Stimulated activated CD4-positive, alpha-beta T cell treated with anti-CD3 and anti-CD28 coated beads, Interleukin-1b, Interleukin-23, amount 100 ng/mL, for 24 hours (primary cell): ENCODE data around the gene QRICH2.
A peak's percentile ranks its signal among the peaks of the same experiment; 100 is the strongest.
"Not testable (repeated sequence)": the region's sequence is repeated elsewhere in the genome, so short reads cannot be mapped to it uniquely, and the experiment has no call there.

Experiments used
- DNase-seq, 4 experiments: peaks; one replicate each; pipeline ENCODE4 v3.0.0-alpha.2; 2020; ENCODE audit warnings: low read depth in 4 of 4, low spot score in 1 of 4

Gene QRICH2

DNA sequence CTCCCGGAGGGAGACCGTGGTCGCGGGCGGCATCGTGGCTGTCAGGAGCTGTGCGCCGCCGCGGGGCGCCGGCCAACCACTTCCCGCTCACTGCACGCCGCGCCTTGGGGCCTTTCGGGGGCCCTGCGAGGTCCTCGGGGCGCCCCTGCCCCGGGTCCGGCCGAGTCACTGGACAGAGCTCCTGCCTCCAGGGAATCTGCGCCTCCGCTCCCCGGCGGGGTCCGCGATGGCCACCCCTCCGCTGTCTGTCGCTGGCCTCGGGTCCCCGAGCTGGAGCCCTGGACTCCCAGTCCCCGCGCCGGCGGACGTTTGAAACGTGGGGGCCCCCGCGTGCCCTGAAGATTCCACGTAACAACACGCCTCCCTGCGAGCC, at the start of gene QRICH2:
Gene QRICH2, minus strand, starts transcription at position 311 of the 373 bp plus-strand sequence. Its CDS starts 278 bp downstream, at position 33.
- DNase-seq = no peak

DNA sequence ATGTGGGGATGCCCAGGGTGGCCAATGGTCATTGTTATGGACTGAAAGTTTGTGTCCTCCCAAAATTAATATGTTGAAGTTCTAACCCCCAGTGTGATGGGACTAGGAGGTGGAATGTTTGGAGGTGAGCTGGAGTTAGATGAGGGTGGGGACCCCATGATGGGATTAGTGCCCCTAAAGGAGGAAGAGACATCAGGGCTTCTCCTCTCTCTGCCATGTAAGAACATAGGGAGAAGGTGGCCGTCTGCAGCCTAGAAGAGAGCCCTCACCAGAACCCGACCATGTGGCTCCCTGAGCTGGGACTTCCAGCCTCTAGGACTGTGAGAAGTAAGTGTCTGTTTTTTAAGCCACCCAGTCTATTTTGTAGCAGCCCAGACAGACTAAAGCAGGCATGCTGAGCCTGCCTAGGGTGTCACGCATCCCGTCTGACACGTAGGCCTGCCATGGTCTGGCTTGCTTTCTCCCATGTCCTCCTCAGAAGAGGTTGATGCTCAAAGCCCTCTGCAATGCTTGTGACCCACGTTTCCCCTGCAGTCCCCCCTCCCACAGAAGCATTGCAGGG, 49.6 kb upstream of the QRICH2 start:
- no peak for DNase-seq

GRCh38 chr17:76356803-76357456, 48.9 kb upstream of the QRICH2 start:
- no peak for DNase-seq

DNA sequence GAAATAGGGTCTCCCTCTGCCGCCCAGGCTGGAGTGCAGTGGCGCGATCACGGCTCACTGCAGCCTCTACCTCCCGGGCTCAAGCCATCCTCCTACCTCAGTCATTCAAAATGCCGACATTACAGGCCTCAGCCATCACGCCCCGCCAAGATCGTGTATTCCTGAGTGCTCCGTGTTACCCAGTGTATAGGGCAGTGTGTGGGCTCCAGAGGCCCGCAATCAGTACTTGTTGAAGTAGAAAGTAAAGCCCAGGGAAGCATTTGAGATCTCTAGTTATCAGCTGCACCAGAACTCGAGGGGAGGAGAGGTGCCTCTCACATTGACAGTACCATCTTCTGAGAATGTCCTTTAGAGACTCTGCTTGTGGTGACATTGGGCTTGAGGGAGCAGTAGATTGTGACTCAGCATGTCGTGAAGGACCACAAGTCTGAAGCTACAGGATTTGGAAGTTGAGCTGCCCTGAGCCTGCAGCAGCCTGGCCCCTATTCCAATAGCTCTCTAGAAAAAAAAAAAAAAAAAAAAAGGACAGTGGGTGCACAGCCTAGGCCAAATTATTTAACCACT, 46.8 kb upstream of the QRICH2 start:
- no peak for DNase-seq

- DNase-seq = no peak
These were observed 46.2 kb upstream of the QRICH2 start for GRCh38 chr17:76354317-76354729.

GRCh38 chr17:76353599-76354316, 45.7 kb upstream of the QRICH2 start, which contains the start of gene PRPSAP1:
PRPSAP1 (minus strand) TSS chr17:76353916; CDS start chr17:76353703, 213 bp downstream.
- DNase-seq = peak; percentile 52 to 75 (median 60)

GRCh38 chr17:76353004-76353598, 45.0 kb upstream of the QRICH2 start:
- DNase-seq = no peak

DNA sequence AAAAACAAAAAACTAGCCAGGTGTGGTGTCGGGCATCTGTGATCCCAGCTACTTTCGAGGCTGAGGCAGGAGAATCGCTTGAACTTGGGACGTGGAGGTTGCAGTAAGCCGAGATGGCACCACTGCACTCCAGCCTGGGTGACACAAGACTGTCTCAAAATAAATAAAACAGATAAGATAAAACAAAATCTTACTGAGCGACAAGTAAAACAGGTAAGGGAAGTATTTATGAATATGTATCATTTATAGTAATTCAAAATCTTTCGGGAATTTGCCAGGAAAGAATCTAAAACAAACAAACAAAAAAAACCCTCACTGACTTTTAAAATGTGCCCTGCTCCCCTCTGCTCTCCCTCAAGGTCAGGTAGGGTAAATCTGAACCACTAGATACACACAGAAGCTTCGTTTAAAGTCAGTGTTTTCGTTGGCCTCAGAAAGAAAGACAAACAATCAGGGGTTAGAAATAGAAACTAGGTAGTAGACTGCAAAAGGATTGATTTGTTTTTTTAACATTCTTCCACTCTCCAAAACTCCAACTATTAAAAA, 43.5 kb upstream of the QRICH2 start:
- no peak for DNase-seq

DNA sequence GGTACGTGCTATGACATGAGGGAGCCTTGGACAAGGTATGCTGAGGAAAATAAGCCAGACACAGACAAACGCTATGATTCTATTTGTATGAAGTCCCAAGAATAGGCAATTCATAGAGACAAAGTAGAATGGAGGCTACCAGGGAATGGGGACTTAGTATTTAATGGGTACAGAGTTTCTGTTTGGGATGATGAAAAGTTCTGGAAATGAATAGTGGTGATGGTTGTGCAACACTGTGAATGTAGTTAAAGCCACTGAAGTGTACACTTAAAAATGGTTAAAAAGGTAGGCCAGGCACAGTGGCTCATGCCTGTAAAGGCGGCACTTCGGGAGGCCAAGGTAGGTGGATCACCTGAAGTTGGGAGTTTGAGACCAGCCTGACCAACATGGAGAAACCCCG, 42.4 kb upstream of the QRICH2 start:
- DNase-seq = no peak

DNA sequence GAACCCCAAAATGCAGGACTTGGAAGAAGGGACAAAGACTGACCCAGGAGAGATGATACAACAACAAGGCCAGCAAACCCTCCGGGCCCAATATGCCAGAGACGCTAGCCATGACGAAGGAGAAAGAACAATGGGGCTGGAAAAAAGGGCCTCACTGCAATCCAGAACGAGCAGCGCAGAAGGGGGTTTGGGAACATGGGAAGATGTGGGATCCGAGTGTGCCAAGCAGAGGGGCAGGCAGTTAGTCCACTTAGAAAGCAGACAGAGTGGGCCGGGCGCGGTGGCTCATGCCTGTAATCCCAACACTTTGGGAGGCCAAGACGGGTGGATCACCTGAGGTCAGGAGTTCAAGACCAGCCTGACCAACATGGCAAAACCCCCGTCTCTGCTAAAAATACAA, 38.9 kb upstream of the QRICH2 start:
- DNase-seq = not testable (repeated sequence)

DNA sequence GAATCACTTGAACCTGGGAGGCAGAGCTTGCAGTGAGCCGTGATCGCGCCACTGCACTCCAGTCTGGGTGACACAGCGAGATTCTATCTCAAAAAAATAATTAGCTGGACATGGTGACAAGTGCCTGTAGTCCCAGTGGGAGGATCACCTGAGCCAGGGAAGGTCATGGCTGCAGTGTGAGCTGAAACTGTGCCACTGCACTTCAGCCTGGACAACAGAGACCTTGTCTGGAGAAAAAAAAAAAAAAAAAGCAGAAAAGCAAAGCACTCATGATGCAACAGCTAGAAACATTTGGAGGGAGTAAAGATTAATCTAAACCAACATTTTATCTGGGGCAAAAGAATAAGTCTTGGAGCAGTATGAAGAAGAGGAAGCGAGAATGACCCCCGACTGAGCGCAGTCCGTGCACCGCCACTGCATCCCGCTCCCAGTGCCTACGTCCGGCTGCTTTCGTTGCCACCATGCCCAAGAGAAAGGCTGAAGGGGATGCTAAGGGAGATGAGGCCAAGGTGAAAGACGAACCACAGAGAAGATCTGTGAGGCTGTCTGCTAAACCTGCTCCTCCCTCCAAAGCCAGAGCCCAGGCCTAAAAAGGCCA, 37.4 kb upstream of the QRICH2 start:
- no peak for DNase-seq

- DNase-seq = no peak
These were observed 35.0 kb upstream of the QRICH2 start for GRCh38 chr17:76343106-76343505.

- DNase-seq = no peak
These were observed 33.2 kb upstream of the QRICH2 start for GRCh38 chr17:76341301-76341700.

- DNase-seq = no peak
These were observed 29.3 kb upstream of the QRICH2 start for GRCh38 chr17:76337413-76337777.

GRCh38 chr17:76336756-76337412, 28.8 kb upstream of the QRICH2 start:
- no peak for DNase-seq

DNA sequence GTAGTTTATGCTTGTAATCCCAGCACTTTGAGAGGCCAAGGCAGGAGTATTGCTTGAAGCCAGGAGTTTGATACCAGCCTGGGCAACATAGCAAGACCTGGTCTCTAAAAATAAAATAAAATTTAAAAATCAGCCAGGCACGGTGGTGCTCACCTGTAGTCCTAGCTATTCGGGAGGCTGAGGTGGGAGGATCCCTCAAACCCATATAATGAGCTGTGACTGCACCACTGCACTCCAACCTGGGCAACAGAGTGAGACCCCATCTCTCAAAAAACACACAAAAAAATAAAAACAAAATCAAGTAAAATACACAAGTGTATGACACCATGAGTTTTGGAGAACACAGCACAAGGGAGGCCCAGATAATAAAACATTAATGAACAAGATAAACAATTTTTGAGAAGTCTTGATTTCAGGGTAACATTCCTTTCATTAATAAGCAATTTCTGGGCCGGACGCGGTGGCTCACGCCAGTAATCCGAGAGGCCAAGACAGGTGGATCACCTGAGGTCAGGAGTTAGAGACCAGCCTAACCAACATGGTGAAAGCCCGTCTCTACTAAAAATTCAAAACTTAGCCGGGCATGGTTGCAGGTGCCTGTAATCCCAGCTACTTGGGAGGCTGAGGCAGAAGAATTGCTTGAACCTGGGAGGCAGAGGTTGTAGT, 27.8 kb upstream of the QRICH2 start:
- DNase-seq = no peak

GRCh38 chr17:76333673-76334505, 25.8 kb upstream of the QRICH2 start:
- DNase-seq = no peak

DNA sequence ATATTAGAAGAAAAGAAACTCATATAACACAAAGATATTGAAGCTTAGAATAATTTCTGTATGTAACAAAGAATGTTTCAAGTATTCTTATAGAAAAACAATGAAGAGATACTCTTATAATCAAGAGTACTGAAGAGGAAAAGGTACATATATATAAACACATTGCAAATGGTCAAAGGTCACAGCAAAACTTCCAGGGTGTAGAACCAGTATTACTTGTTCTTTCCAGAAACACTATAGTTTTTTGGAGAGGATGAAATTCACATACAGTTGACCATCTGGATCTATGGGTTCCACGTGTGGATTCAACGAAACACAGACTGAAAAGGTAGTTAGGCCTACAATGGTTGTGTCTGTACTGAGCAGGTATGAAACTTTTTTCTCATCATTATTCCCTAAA, 23.0 kb upstream of the QRICH2 start:
- DNase-seq = no peak

GRCh38 chr17:76329664-76330063, 21.6 kb upstream of the QRICH2 start:
- no peak for DNase-seq
